Activated CD4-positive, alpha-beta T cell treated with anti-CD3 and anti-CD28 coated beads for 1 hour (primary cell): ENCODE measurements around the gene CREB1.
A peak's percentile ranks its signal among the peaks of the same experiment; 100 is the strongest.

Source experiments
- DNase-seq: peaks from one replicate; pipeline ENCODE4 v3.0.0-alpha.2; 2020

The CREB1 gene

DNA sequence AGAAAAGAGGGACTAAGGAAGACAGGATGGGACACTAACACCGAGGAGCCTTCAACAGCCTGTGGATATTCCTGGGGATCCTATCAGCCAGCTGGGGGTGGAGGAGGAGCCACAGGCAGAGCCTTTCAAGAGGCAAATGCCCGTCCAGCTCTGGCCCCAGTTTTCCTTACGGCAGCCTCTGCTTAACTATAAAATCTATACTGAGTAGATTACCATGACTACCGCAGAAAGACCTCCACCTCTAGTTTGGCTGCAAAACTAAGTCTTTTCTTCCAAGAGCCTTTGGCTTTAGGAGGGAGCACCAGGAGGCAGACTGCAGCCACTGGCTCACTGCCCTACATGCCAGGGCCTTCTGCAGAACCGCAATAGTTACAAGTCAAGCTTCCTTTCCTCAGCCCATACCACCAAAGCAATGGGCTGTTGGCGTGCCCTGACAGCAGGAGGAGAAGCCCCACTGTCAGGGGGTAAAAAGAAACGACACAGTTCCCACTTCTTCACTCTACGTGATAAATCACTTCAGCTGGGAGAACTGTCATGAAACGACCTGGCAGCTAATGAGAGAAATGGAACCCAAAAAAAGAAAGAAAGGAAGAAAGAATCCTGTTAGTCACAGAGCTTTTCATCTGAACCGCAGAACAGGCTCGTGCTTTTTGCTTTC is 25.1 kb upstream of the CREB1 start:
- no peak for DNase-seq

GRCh38 chr2:207505171-207505570 is 24.6 kb upstream of the CREB1 start:
- no peak for DNase-seq

- no peak for DNase-seq
Measured at GRCh38 chr2:207505728-207506127, 24.0 kb upstream of the CREB1 start.

GRCh38 chr2:207506426-207506825 is 23.3 kb upstream of the CREB1 start:
- DNase-seq, result no peak

DNA sequence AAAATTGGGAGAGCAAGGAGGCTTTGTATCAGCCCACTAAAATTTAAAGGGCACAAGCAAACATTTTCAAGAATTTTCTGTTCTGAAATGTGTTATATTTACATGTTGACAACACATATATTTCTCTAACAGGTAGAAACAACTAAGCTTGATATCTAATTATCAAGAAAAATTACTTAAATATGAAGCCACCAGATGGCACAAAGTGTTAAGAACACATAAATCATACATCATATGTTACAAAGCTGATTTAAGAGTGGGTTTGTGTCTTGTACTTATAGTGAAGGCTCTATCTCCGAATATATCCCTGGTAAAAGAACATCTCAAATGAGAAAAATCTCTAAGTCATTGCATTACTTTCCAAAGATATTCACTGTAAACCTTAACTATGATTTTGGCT is 19.6 kb upstream of the CREB1 start:
- DNase-seq, result no peak

- DNase-seq, result no peak
Measured at GRCh38 chr2:207511851-207512250, 17.9 kb upstream of the CREB1 start.

DNA sequence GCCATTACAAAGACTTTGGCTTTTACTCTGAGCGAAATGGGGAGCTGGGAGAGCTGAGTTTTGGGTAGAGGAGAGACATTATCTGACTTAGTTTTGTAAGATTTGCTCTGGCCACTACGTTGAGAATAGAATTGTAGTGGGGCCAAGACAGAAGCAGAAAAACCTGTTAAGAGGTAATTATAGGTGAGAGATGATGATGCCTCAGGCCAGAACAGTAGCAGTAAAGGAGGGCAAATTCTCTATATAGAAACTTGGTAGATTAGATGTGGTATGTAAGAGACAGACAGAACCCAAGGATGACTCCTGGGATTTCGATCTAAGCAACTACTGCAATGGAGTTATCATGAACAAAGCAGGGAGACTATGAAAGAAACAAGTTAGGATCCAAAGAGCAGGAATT is 17.4 kb upstream of the CREB1 start:
- DNase-seq, result no peak

DNA sequence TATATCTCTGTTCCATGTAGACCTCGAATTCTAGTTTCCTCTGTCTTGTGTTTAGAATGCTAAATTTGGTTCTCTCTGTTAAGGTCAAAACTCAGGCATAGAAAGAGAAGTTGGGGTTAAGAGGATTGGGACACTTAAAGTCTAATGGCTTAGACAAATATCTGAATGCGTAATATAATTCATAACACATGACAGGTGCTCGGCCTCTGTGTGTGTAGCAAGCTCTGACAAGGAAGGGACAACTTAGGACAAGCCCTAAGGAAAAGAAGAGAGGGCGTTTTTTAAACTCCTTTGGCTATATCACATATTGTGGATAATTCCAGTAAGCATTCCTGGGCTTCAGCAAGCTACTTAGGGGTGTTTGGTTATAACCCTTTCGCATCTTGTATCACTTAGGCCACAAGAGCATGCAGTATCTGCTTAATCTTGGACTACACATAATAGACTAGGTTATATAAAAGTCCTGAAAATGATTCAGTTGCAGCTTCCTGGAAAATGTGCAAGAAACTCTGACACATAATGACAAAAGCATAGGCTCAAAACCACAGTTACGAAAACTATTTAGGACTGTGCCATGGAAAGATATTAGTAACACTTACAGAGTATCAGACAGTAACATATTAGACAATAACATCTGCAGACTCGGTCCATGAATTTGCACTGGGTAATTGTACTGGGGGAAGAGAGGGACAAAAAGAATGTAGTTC is 16.1 kb upstream of the CREB1 start:
- DNase-seq, result no peak

GRCh38 chr2:207514451-207514850 is 15.3 kb upstream of the CREB1 start:
- no peak for DNase-seq

GRCh38 chr2:207515671-207516070 is 14.1 kb upstream of the CREB1 start:
- no peak for DNase-seq

DNA sequence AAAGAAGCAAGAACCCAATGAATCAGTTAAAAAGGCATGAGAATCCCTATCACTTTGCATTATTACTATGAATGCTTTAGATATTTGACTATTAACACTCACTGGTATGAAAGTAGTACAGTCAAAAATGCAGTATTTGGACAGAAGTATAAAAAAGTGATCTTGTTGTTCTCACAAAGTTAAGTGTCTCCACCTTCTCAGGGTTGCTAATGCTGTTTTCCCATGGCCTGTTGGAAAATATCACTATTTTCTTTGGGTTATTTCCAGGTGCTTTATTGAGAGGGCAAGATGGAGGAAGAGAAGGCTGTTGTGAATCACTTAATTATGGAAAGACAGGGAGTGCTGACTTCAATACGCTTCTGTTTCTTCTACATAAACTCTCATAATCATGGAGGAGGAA is 13.6 kb upstream of the CREB1 start:
- no peak for DNase-seq

- DNase-seq, result no peak
Measured at GRCh38 chr2:207523005-207523404, 6.8 kb upstream of the CREB1 start.

DNA sequence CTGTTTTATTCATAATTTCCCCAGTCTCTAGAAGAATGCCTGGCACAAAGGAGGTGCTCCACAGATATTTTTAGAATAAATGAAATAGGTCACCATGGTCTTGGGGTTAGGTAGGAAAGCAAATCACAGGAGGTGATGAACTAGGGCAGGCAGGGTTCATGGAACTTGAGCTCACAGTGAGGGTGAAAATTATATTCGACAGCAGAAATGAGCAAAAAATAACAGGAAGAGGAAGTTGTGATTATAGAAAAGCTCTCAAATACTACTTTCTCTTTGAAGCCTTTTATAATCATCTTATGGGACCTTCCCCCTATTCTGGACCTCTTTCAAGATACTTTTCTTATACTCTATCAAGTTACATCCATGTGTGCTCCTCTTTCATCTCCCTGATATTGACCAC is 4.5 kb upstream of the CREB1 start:
- no peak for DNase-seq

DNA sequence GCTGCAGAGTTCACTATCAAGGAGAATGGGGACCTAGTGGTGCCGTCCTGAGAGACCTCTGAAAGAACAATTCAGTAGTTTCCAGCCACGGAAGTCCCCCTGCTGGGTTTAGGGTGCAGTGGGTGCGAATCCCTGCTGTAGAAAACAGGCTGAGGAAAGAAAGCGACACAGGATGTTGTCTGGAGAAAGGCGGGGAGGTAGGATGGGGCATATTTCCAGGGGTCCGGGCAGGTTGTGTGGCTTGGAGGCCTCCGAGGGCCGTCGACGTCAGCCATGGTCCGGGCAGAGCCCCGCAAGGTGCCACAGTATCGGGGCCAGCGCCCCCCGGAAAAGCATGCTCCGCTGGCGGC is 807 bp upstream of the CREB1 start:
- peak; percentile 55 for DNase-seq

DNA sequence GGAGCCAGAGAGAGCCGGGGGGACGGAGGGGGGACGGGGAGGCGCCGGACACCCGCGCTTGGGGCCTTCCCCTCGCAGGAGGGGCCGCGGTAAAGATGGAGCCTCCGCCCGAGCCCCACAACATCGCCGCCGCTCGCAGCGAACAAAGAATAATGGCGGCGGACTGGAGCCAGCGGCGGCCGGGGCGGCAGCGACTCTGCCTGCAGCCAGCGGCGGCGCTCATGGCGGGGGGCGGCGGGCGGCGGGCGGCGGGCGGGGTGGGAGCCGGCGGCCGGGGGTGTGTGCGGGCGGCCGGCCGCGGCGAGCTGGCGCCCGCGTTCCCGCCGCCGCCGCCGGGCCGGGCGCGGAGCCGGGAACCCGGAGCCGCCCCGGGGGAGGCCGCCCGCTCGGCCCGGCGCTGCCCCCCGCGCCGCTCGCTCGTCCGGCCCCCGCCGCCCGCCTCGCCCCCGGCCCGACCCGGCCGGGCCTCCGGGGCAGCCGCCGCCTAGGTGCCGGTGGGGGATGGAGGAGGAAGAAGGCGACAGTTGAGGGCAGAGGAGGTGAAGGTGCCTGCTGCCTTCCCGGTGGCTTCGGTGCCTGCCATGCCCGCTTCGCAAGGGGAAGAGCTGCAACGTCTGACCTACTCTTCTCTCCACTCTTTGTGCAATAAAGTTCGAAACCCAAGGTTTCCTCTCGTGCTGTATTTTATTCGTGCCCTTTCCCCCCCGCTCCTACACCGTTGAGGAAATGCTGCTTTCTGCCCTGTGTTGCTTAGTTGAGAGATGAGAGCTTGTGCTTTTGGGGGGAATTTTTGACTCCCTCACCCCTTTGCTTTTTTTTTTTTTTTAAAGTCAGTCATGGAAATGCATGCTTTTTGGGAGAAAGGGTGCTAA is 634 bp downstream of the CREB1 start:
- DNase-seq, result peak; percentile 42

GRCh38 chr2:207531032-207531952 is 1.5 kb downstream of the CREB1 start:
- DNase-seq, result no peak

GRCh38 chr2:207532676-207533075 is 2.9 kb downstream of the CREB1 start:
- DNase-seq, result no peak

GRCh38 chr2:207533461-207534008 is 3.8 kb downstream of the CREB1 start:
- DNase-seq, result no peak

GRCh38 chr2:207534417-207534816 is 4.7 kb downstream of the CREB1 start:
- DNase-seq, result no peak

- no peak for DNase-seq
Measured at GRCh38 chr2:207539470-207539869, 9.7 kb downstream of the CREB1 start.

GRCh38 chr2:207540431-207540830 is 10.7 kb downstream of the CREB1 start:
- DNase-seq, result no peak

- DNase-seq, result no peak
Measured at GRCh38 chr2:207541933-207542332, 12.2 kb downstream of the CREB1 start.

DNA sequence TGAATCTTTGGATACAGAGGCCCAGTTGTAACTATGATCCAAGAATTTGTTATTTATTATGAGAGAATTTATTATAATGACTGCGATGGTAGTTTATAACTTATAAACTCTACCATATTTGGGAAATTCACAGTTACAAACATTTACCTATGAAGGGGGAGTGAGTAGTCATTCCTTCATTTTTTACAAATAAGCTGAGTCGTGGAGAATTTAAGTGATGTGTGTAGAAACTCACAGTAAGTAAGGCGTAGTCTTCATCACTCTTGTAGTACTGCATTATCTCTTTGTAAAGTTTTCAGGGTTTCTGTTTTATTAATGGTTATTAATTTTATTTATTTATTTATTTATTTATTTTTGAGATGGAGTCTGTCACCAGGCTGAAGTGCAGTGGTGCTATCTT is 13.5 kb downstream of the CREB1 start:
- no peak for DNase-seq
